Osteocyte (in vitro differentiated cells): ENCODE results near the gene SSTR5. TPM values are rescaled to one million over a fixed set of nuclear protein-coding genes. Genes with fewer than 3 reads are reported as not detected.

Source experiments
- DNase-seq: peaks from one replicate; pipeline ENCODE4 v3.0.0; 2021; ENCODE audit warnings: mixed read lengths; ENCODE audit not compliant: unreplicated experiment; ENCODE audit errors: extremely low spot score
- H3K27ac Mint-ChIP-seq: one replicate; pipeline ENCODE4 v1.8.0; 2021; ENCODE audit warnings: mild to moderate bottlenecking, mixed read lengths; ENCODE audit not compliant: unreplicated experiment
- H3K27me3 Mint-ChIP-seq: one replicate; pipeline ENCODE4 v1.8.0; 2021; ENCODE audit warnings: mixed read lengths; ENCODE audit not compliant: unreplicated experiment
- H3K36me3 Mint-ChIP-seq: one replicate; pipeline ENCODE4 v1.8.0; 2021; ENCODE audit warnings: mixed read lengths; ENCODE audit not compliant: unreplicated experiment
- H3K4me1 Mint-ChIP-seq: one replicate; pipeline ENCODE4 v1.8.0; 2021; ENCODE audit warnings: mixed read lengths; ENCODE audit not compliant: unreplicated experiment
- H3K4me3 Mint-ChIP-seq: one replicate; pipeline ENCODE4 v1.8.0; 2021; ENCODE audit warnings: mild to moderate bottlenecking, moderate library complexity, mixed read lengths; ENCODE audit not compliant: unreplicated experiment
- H3K9me3 Mint-ChIP-seq: one replicate; pipeline ENCODE4 v1.8.0; 2021; ENCODE audit warnings: mixed read lengths; ENCODE audit not compliant: unreplicated experiment
- total RNA-seq: library from RNA; stranded (reverse); gene quantifications from 2 replicates; pipeline ENCODE4 v1.2.1, GENCODE V29; 2021
- TF ChIP-seq, protein P1 (sequence below): fragments of 200-600 bp; sonication (generic); IDR thresholded peaks from 2 replicates; pipeline ENCODE4 v1.5.0; 2021; ENCODE audit warnings: antibody characterized with exemption, mild to moderate bottlenecking, moderate library complexity

The SSTR5 gene
- total RNA-seq, 1 donor from 2014 or later = not detected

DNA sequence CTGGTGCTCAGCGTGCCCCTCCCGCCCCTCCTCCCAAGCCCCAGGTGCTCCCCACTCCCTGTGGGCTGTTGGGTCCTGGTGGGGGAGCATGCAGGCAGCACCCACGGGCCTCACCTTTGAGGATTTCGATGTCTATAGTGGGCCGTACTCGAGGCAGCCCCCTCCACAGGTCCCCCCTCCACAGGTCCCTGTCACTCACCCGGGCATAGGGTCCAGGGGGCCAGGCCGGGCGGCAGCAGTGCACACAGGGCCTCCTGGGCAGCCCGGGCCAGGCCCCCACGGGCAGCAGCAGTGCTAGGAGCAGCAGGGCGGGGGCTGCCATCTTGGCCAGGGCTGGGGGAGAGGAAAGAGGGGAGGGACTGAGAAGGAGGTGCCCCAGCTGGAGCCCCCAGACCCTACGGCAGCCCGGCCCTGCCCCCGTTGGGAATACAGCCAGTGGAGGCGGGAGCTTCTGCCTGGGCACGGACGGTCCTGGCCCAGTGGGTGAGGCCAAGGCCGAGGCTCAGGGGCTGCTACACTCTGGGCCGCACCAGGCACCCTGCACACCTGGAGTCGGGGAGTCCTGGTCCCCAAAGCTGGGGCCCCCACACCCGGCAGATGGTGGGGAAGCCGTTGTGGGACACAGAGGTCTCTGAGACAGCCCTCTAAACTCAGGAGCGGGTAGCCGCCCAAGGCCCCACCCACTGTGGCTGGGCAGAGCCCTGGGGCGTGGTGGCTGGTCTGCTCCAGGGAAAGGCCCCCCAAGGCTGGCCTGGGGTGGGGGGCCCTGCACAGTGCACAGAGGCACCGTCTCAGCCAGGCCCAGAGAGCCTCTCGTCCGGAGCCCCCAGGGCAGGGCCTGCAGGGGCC, 22.3 kb downstream of the SSTR5 start:
- Mint-ChIP-seq H3K4me3 (no peak overlapping the region), H3K27me3 (no peaks in the 10 kb centered on the region), H3K27ac (no peak overlapping the region), H3K4me1 (no peaks in the 10 kb centered on the region), H3K36me3 (no peaks in the 10 kb centered on the region), H3K9me3 (no peaks in the 10 kb centered on the region)
- no peak for DNase-seq
- TF ChIP-seq, protein P1, sequence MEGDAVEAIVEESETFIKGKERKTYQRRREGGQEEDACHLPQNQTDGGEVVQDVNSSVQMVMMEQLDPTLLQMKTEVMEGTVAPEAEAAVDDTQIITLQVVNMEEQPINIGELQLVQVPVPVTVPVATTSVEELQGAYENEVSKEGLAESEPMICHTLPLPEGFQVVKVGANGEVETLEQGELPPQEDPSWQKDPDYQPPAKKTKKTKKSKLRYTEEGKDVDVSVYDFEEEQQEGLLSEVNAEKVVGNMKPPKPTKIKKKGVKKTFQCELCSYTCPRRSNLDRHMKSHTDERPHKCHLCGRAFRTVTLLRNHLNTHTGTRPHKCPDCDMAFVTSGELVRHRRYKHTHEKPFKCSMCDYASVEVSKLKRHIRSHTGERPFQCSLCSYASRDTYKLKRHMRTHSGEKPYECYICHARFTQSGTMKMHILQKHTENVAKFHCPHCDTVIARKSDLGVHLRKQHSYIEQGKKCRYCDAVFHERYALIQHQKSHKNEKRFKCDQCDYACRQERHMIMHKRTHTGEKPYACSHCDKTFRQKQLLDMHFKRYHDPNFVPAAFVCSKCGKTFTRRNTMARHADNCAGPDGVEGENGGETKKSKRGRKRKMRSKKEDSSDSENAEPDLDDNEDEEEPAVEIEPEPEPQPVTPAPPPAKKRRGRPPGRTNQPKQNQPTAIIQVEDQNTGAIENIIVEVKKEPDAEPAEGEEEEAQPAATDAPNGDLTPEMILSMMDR = no peak

DNA sequence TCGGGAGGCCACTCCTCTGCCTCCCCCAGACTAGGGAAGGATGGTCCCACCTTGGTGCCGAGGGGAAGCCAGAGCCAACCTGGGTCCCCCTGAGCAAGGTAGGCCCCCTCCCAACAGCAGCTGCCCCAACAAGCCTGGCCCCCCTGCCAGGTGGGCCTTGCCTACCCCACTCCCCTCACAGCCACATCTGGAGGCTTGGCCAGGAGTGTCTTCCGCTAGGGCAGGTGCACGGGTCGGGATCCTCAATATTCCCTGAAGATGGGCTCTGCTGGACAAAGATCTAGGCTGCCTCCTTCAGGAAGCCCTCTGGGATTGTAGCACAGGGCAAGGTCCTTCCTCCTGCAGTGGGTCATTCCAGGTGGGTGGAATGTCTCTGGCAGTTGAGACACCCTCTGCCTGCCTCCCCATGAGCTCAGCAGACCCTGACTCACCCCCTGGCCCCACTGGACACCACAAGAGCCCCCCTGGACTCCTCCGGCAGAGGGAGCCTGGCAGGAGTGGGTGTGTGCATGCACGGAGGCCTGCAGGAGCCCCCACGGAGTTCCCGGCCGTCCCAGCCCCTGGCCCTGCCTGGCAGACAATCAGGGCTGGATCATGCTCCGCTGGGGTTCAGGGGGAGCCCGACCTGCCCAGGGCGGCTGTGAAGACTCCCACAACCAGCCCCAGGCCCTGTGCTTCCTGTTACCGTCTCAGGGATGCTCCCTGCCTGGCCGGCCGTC, 23.1 kb downstream of the SSTR5 start:
- H3K36me3 Mint-ChIP-seq = no peaks in the 10 kb centered on the region
- H3K4me3 Mint-ChIP-seq = no peak overlapping the region
- H3K27ac Mint-ChIP-seq = no peak overlapping the region
- H3K27me3 Mint-ChIP-seq = no peaks in the 10 kb centered on the region
- H3K4me1 Mint-ChIP-seq = no peaks in the 10 kb centered on the region
- H3K9me3 Mint-ChIP-seq = no peaks in the 10 kb centered on the region
- TF ChIP-seq, protein P1 = no peak
- DNase-seq = no peak

DNA sequence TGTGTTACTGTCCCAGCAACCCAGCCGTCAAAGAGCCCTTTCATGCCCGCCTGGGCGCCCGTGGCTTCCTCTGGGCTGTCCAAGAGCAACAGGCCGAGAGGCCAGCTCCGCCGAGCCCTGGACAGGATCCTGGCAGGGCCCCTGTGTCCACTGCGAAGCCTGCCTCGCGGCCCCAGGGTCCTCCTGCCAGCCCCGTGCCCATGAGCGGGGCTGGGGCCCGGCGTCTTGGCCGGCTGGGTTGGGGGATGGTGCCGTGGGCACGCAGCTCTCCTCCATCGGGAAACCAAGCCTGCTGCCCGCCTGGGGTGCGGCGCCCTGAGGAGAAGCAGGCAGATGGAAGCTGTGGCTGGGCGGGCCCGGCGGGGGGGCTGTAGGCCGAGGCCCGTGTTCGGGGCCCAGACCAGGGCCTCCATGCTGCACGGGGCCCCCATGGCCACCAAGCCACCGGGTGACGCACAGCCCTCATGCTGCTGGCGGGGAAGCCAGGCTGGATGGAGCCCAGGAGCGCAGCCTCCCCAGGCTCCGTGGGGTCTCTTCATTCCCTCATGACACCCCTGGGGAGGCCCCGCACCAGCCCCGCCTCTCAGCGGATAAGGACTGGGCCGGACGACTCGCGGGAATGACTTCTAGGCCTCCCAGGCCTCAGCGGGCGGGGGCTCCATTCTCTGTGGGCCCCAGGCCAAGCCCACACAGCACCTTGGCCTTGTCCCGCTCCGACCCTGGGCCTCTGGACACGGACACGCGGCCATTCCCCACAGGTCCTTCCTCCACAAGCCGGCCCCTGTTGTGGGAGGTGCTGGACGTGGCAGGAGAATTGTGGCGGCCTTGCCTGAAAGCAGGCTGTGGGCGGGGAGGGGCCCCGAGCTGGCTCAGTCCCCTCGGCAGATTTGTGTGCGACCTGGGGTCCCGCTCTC, 23.9 kb downstream of the SSTR5 start, which contains the start of gene C1QTNF8:
TSS of gene C1QTNF8 (minus strand) at position 76 of the 914 bp plus-strand sequence. CDS start 1,322 bp downstream, outside the sequence.
- Mint-ChIP-seq H3K36me3 (no peaks in the 10 kb centered on the region), H3K9me3 (no peaks in the 10 kb centered on the region), H3K4me1 (no peaks in the 10 kb centered on the region), H3K27me3 (no peaks in the 10 kb centered on the region), H3K4me3 (no peak within 1 kb of the TSS), H3K27ac (no peak within 1 kb of the TSS)
- TF ChIP-seq, protein P1 = no peak
- no peak for DNase-seq

DNA sequence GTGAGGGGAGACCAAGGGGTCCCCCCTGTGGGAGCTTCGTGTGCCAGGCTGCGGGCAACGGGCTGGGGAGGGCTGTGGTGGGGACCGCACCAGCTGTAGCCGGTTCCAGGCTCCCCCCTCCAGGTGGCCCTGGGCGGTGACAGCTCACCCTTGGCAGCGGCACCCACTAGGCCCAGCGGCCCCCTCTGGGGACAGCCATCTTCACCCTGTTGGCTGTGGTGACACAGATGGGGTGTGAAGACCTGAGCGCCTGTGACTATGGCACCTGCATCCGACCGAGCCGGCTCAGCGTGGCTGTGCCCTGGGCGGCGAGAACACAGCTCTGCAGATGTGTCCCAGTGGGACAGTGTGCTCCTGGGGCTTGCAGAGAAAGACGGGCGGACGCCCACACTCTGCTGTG, 24.6 kb downstream of the SSTR5 start:
- Mint-ChIP-seq H3K27me3 (no peaks in the 10 kb centered on the region), H3K4me1 (no peaks in the 10 kb centered on the region), H3K27ac (no peak overlapping the region), H3K36me3 (no peaks in the 10 kb centered on the region), H3K9me3 (no peaks in the 10 kb centered on the region), H3K4me3 (no peak overlapping the region)
- DNase-seq = no peak
- TF ChIP-seq, protein P1 = no peak
